ENCODE data around the gene CCAR1.

DNA sequence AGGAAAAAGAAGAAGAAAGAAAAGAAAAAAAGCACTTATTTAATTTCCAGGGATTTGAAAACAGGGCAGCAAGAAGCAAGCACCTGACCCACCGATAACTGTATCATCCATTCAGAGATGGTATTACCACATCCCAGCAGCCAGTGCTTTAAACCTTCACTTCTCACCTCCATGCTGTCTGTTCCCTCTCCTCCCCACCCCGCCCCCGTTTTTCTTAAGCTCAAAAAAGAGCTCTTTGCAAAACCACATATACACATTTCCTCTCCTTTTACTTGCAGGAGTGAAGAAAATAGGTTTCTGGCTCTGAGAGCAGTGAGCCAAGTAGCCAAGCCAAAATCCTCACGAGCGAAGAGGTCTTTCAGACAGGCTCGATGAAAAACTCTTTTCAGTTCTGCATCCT, 108.5 kb downstream of the CCAR1 start:
- no peak for TF ChIP-seq CTCF (IDR thresholded peaks at IDR 0.05; ENCODE audit: low read depth, low read length, poor library complexity, severe bottlenecking)
- no peak for TF ChIP-seq EZH2phosphoT487 (IDR thresholded peaks at IDR 0.05; ENCODE audit: borderline replicate concordance, low read length)
